ENCODE results near the gene ESRRA. TPM values are rescaled to one million over a fixed set of nuclear protein-coding genes. Genes with fewer than 3 reads are reported as not detected.

ESRRA gene
- total RNA-seq, 4 donors from 2014 or later, result 49.2 to 108 (median 79.3) TPM

- TF ChIP-seq POLR2A (IDR thresholded peaks at IDR 0.05), result no peak
- TF ChIP-seq CTCF (IDR thresholded peaks at IDR 0.05), result no peak
- intact Hi-C loops (cut with DNase I; ENCODE audit: low total_unique reads), result no loop called here
- 1% methylated on average over 19 to 24 of the region's 34 CpGs for WGBS, 2 donors
- DNase-seq (ENCODE audit: low spot score in 2 of 2), result peak in 1 of 2 donors; percentile 94
- peak overlapping the region; percentile 70 for H3K4me3 ChIP-seq (ENCODE audit: low read depth, poor library complexity, severe bottlenecking)
Observed at GRCh38 chr11:64268893-64269539, 36.3 kb upstream of the ESRRA start.

GRCh38 chr11:64269540-64270220, 35.6 kb upstream of the ESRRA start:
- WGBS, 2 donors, result 0 to 1% methylated on average over 26 to 34 of the region's 58 CpGs
- intact Hi-C loops (cut with DNase I; ENCODE audit: low total_unique reads), result no loop called here
- peak; percentile 98 to 99 for DNase-seq (ENCODE audit: low spot score in 2 of 2)
- peak overlapping the region; percentile 72 for H3K4me3 ChIP-seq (ENCODE audit: low read depth, poor library complexity, severe bottlenecking)
- no peak for TF ChIP-seq POLR2A (IDR thresholded peaks at IDR 0.05)
- no peak for TF ChIP-seq CTCF (IDR thresholded peaks at IDR 0.05)

GRCh38 chr11:64275031-64275800, 30.1 kb upstream of the ESRRA start:
- intact Hi-C loops (cut with DNase I; ENCODE audit: low total_unique reads), result no loop called here
- TF ChIP-seq CTCF (IDR thresholded peaks at IDR 0.05), result no peak
- no peak for TF ChIP-seq POLR2A (IDR thresholded peaks at IDR 0.05)
- 82 to 85% methylated on average over 12 to 15 of the region's 15 CpGs for WGBS, 2 donors
- H3K4me3 ChIP-seq (ENCODE audit: low read depth, poor library complexity, severe bottlenecking), result no peak overlapping the region
- no peak for DNase-seq (ENCODE audit: low spot score in 2 of 2)

GRCh38 chr11:64275841-64276240, 29.5 kb upstream of the ESRRA start:
- 80 to 86% methylated on average over 2 of the region's 2 CpGs for WGBS, 2 donors
- no peak overlapping the region for H3K4me3 ChIP-seq (ENCODE audit: low read depth, poor library complexity, severe bottlenecking)
- intact Hi-C loops (cut with DNase I; ENCODE audit: low total_unique reads), result no loop called here
- TF ChIP-seq CTCF (IDR thresholded peaks at IDR 0.05), result no peak
- no peak for TF ChIP-seq POLR2A (IDR thresholded peaks at IDR 0.05)
- DNase-seq (ENCODE audit: low spot score in 2 of 2), result no peak

GRCh38 chr11:64276653-64277431, 28.5 kb upstream of the ESRRA start:
- TF ChIP-seq POLR2A (IDR thresholded peaks at IDR 0.05), result no peak
- TF ChIP-seq CTCF (IDR thresholded peaks at IDR 0.05), result no peak
- intact Hi-C loops (cut with DNase I; ENCODE audit: low total_unique reads), result no loop called here
- 41 to 46% methylated on average over 17 of the region's 17 CpGs for WGBS, 2 donors
- H3K4me3 ChIP-seq (ENCODE audit: low read depth, poor library complexity, severe bottlenecking), result no peak overlapping the region
- DNase-seq (ENCODE audit: low spot score in 2 of 2), result no peak
